CD4-positive, alpha-beta T cell treated with Interferon alpha-2 for 1 hour (primary cell): Measurements from ENCODE around the gene INHBC.
"Not testable (repeated sequence)": the region's sequence is repeated elsewhere in the genome, so short reads cannot be mapped to it uniquely, and the experiment has no call there.

ENCODE experiments used
- DNase-seq, 2 donors: peaks; one replicate each; pipeline ENCODE4 v3.0.0-alpha.2; 2020 to 2022

The INHBC gene

GRCh38 chr12:57429473-57430111, 5.0 kb upstream of the INHBC start:
- DNase-seq: no peak

DNA sequence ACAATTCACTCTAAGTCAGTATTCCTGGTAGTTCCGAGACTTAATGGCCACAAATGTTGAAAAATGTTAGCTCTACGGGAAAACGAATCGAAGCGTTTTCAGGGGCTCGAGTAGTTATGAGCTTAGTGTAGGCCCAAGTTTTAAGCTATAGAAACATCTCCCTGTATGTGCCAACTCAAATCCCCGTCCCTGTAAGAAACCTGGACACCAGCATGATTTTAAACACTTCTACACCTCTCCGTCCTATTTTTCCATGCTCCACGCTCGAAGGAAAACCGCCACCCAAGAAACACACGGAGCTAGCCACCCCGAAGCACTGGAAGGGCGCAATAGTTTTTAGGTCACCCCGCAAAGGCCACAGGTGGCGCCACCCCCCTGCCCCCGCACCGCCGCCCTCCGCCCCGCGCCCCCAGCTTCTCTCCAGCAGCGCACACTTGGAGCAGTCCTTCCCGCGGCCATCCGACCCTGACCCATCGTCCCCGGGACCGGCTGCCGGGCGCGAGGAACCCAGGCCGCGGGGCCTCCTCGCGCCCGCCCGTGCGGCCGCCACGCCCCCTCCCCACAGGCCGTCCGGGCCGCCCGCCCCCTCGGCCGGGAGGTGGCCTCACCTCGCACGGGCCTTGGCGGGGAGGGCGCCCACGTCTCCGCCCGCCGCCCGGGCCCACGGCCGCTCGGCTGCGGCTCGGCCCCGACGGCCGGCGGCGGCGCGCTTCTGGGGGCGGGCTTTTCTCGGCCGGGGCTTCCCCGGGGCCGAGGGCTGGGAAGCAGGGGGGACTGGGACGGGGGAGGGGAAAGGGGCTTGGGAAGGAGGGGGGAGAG, 4.3 kb upstream of the INHBC start:
- no peak for DNase-seq

GRCh38 chr12:57430931-57431566, 3.5 kb upstream of the INHBC start, which contains the start of gene R3HDM2:
Gene R3HDM2 (minus strand): TSS chr12:57431043. CDS start chr12:57310428, 120,615 bp downstream.
- peak; percentile 95 for DNase-seq

- no peak for DNase-seq
These were observed 2.9 kb upstream of the INHBC start for GRCh38 chr12:57431654-57432188.

GRCh38 chr12:57433370-57433769, 1.2 kb upstream of the INHBC start:
- DNase-seq: no peak

GRCh38 chr12:57435293-57435692, 709 bp downstream of the INHBC start:
- no peak for DNase-seq

DNA sequence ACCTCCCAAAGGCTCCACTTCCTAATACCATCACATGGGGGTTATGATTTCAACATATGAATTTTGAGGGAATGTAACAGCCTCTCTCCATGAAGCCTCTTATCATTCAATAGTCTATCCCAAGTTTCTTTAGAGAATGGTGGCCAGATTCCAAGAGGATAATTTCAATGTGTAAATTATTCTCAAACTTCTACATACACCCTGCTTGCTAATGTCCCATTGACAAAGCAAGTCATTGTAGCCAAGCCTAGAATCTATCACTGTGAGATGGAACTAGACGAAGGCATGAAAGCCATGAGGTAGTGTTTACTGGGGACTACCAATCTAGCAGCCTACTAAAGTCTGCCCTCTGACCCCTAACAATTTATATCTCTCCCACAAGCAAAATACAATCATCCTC, 3.8 kb downstream of the INHBC start:
- DNase-seq: no peak

GRCh38 chr12:57439762-57440266, 5.2 kb downstream of the INHBC start:
- DNase-seq: no peak

DNA sequence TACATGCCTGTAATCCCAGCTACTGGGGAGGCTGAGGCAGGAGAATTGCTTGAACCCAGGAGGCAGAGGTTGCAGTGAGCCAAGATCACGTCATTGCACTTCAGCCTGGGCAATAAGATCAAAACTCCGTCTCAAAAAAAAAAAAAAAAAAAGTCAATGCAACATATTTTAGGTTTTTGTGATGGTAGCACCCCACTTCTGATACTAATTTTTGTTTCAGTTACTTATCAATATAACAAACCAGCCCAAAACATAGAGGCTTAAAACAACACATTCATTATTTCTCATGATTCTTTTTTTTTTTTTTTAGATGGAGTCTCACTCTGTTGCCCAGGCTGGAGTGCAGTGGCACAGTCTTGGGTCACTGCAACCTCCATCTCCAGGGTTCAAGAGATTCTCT, 6.8 kb downstream of the INHBC start:
- not testable (repeated sequence) for DNase-seq

- no peak for DNase-seq
These were observed 7.4 kb downstream of the INHBC start for GRCh38 chr12:57441846-57442427.

DNA sequence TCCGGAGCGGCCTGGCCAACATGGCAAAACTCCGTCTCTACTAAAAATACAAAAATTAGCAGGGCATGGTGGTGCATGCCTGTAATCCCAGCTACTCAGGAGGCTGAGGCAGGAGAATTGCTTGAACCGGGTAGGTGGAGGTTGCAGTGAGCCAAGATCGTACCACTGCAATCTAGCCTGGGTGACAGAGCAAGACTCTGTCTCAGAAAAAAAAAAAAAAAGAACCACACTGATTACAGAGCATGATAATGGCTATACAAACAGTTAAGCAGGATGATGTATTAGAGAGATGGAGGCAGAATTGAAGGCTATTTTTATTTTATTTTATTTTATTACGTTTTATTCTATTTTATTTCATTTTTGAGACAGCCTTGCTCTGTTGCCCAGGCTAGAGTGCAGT, 9.8 kb downstream of the INHBC start:
- not testable (repeated sequence) for DNase-seq

DNA sequence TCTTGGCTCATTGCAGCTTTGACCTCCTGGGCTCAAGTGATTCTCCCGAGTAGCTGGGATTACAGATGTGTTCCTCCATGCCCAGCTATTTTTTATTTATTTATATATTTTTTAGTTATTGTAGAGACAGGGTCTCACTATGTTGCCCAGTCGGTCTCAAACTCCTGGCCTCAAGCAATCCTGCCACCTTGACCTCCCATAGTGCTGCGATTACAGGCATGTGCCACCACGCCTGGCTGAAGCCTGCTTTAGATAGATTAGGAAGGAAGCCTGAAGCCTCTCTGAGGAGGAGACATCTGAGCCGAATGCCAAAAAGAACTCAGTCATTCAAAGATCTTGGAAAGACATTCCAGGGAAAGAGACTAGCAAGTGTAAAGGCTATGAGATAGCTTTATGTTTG, 10.2 kb downstream of the INHBC start:
- DNase-seq: no peak

DNA sequence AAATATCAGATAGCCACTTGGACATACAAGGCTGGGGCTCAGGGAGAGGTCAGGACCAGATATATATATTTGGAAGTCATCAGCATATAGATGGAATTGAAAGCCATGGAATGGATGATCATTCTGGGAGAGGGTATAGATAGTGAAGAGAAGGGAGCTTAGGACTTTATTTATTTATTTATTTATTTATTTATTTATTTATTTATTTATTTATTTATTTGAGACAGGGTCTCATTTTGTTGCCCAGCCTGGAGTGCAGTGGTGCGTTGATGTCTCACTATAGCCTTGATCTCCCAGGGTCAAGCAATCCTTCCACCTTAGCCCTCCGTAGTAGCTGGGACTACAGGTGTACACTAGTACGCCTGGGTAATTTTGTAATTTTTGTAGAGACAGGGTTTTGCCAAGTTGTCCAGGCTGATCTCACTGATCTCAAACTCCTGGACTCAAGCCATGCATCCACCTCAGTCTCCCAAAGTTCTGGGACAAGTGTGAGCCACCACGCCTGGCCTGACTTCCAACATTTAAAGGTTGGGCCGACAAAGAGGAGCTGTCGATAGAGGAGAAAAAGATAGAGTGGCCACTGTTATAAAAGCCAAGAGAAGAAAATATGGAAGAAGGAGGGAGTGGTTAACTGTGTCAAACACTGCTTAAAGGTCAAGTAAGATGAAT, 11.8 kb downstream of the INHBC start:
- no peak for DNase-seq

- no peak for DNase-seq
These were observed 14.1 kb downstream of the INHBC start for GRCh38 chr12:57448669-57449068.

DNA sequence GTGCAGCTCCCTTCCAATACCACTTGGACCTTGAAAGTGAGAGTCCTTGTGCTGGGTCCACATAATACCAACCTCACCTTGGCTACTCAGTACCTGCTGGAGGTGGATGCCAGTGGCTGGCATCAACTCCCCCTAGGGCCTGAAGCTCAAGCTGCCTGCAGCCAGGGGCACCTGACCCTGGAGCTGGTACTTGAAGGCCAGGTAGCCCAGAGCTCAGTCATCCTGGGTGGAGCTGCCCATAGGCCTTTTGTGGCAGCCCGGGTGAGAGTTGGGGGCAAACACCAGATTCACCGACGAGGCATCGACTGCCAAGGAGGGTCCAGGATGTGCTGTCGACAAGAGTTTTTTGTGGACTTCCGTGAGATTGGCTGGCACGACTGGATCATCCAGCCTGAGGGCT, 14.8 kb downstream of the INHBC start:
- no peak for DNase-seq

DNA sequence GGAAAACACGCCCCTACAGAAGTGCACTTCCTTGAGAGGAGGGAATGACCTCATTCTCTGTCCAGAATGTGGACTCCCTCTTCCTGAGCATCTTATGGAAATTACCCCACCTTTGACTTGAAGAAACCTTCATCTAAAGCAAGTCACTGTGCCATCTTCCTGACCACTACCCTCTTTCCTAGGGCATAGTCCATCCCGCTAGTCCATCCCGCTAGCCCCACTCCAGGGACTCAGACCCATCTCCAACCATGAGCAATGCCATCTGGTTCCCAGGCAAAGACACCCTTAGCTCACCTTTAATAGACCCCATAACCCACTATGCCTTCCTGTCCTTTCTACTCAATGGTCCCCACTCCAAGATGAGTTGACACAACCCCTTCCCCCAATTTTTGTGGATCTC, 15.5 kb downstream of the INHBC start:
- no peak for DNase-seq

- no peak for DNase-seq
These were observed 16.7 kb downstream of the INHBC start for GRCh38 chr12:57451233-57451778.

GRCh38 chr12:57452181-57452936, 17.8 kb downstream of the INHBC start:
- no peak for DNase-seq

DNA sequence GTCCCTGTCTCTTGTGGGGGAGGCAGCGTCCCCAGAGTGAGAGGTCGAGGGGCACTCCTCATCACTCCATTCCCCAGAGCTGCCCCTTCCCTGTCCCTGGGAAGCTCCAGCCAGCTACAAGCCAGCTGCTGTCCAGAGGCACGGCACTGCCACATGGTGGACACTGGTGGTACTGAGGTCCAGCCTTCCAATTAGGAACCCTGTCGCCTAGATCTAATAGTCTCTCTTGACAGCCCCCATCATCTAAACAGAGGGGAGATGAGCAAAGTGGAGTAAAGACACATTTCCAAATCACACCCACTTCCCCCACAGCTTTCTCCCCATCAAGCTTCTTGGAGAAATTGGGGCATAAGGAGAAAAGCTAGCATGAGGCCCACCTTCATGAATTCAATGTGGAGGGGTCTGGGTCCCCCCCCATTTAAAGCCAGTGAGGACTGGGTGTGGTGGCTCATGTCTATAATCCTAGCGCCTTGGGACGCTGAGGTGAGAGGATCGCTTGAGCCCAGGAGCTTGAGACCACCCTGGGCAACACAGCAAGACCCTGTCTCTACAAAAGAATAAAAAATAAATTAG, 18.4 kb downstream of the INHBC start:
- DNase-seq: peak; percentile 46 to 55

DNA sequence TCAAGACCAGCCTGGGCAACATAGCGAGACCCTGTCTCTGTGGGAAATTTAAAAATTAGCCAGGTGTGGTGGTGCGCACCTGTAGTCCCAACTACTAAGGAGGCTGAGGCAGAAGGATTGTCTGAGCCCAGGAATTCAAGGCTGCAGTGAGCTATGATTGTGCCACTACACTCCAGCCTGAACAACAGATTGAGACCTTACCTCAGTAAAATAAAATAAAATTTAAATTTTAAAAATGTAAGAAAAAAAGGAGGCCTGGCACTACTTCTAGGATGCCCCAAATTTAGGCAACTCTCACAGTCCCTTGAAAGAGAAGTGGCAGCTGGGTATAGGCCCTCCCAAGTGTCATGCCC, 19.6 kb downstream of the INHBC start:
- no peak for DNase-seq
